Central memory CD8-positive, alpha-beta T cell (primary cell): ENCODE data around the gene BIRC3.
"Not testable (repeated sequence)": the region's sequence is repeated elsewhere in the genome, so short reads cannot be mapped to it uniquely, and the experiment has no call there.

Experiments used
- ATAC-seq: fragments of 150-1000 bp; cut with Tn5 transposase; replicated peaks from 2 replicates; pipeline ENCODE4 v1.10.0; 2022; ENCODE audit warnings: mild to moderate bottlenecking, moderate FRiP score, moderate number of reproducible peaks; ENCODE audit not compliant: poor library complexity, severe bottlenecking; ENCODE audit errors: extremely low read depth
- DNase-seq, 2 donors: peaks; one replicate each; pipeline ENCODE4 v3.0.0; 2021; ENCODE audit warnings: low spot score in 2 of 2
- H3K27ac Mint-ChIP-seq: one replicate; pipeline ENCODE4 v1.8.0; 2022; ENCODE audit warnings: low read depth, mild to moderate bottlenecking, moderate library complexity, mixed read lengths
- H3K27me3 Mint-ChIP-seq: one replicate; pipeline ENCODE4 v1.8.0; 2022; ENCODE audit warnings: mixed read lengths
- H3K36me3 Mint-ChIP-seq: one replicate; pipeline ENCODE4 v1.8.0; 2022; ENCODE audit warnings: mild to moderate bottlenecking, moderate library complexity, mixed read lengths; ENCODE audit not compliant: insufficient read depth
- H3K4me1 Mint-ChIP-seq: one replicate; pipeline ENCODE4 v1.8.0; 2022; ENCODE audit warnings: mixed read lengths
- H3K4me3 Mint-ChIP-seq: one replicate; pipeline ENCODE4 v1.8.0; 2022; ENCODE audit warnings: mild to moderate bottlenecking, moderate library complexity, mixed read lengths
- H3K9me3 Mint-ChIP-seq: one replicate; pipeline ENCODE4 v1.8.0; 2022; ENCODE audit warnings: mixed read lengths

Gene BIRC3

DNA sequence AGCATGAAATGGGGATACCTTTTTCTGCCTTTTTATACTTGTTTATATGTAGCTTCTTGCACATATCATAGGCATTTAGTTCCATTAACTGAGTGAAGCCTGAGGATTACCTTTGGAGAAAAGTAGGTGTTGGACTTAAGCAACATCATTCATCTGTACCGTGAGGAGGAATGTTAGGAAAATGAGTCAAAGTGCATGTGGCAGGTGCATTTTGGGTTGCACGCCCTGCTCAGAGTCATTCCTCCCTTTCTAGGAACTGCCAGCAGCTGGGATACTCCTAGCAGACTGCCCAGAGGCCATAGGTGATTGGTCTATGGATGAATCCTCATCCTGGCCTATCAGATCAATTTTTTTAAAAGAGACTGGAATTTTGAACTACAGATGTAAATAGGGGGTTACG is 33.3 kb upstream of the BIRC3 start:
- H3K36me3 Mint-ChIP-seq, result no peaks in the 10 kb centered on the region
- DNase-seq (no peak), ATAC-seq (no peak)
- H3K4me3 Mint-ChIP-seq, result no peak overlapping the region
- H3K4me1 Mint-ChIP-seq, result peaks cover 11% of the 10 kb centered on the region
- no peaks in the 10 kb centered on the region for H3K27me3 Mint-ChIP-seq
- H3K9me3 Mint-ChIP-seq, result no peaks in the 10 kb centered on the region
- H3K27ac Mint-ChIP-seq, result no peak overlapping the region

DNA sequence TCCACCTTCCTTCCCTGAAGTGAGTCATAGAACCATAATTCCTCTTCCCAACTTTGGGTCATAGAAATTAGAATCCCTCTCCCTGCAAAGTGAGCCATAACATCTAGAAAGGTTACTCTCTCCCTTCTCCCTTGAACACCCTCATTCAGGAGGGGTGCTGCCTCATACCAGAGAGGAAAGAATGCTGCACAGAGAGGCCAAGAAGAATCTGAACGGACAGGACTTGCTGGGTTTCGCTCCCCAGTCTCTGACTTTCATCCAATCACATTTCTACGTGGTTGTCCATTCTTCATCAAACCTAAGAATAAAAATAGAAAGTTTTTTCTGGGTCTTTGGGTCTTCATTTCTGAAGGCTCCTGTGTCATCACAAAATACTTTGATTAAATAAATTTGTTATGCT is 31.0 kb upstream of the BIRC3 start:
- no peaks in the 10 kb centered on the region for H3K9me3 Mint-ChIP-seq
- H3K4me3 Mint-ChIP-seq, result no peak overlapping the region
- no peaks in the 10 kb centered on the region for H3K36me3 Mint-ChIP-seq
- H3K4me1 Mint-ChIP-seq, result peaks cover 11% of the 10 kb centered on the region
- DNase-seq (no peak), ATAC-seq (no peak)
- no peaks in the 10 kb centered on the region for H3K27me3 Mint-ChIP-seq
- H3K27ac Mint-ChIP-seq, result no peak overlapping the region

DNA sequence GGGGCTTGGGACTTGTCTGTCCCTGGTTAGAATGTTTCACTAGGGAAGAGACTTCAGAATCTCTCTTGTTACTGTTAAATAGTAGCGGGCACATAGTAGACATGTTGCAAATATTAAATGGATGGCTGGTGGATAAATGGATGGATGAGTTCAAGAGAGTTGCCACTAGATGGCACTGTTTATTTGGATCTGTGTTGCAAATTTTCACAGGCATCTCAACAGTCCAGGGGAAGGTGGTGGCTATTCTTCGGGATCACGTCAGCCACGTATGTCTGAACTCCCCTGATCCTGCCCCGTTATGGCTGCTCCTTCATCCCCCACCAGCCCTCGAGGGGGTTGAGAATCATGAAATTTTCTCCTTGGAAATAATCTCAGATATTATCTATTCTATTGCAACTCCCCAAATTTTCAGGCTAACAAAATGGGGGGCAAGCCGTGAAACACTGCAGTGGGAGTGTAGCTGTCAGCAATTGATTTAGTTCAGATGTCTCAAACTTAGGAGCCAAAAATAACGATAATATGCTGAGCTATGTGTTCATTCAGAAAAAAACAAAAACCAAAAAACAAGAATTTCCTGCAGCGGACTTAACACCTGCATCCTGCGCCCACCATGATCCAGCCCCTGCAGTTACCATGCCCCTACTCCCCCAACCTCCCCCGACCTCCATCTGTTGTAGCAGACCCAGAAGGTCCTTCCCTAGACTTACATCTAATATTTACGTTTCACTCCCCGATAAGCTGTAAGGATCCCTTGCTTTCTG is 29.1 kb upstream of the BIRC3 start:
- Mint-ChIP-seq H3K27ac (no peak overlapping the region), H3K27me3 (no peaks in the 10 kb centered on the region), H3K36me3 (no peaks in the 10 kb centered on the region), H3K4me1 (peaks cover 11% of the 10 kb centered on the region), H3K4me3 (no peak overlapping the region), H3K9me3 (no peaks in the 10 kb centered on the region)
- DNase-seq (peak in 1 of 2 donors; percentile 33), ATAC-seq (peak; percentile 71)

DNA sequence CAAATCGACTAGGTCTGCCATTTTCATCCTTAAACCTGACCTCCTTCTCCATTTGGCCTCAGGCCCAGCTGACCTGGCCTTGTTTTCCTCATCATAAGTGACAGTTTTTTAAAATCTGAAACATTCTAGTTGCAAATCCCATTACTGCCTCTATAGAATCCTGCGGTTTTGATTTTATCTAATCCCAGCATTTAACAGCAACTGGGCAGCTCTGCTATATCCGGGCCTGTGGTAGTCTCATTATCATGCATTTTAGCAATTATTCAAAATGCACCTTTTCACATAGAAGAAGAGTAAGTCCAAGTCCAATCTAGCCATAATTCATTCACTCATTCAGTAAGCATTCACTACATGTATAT is 28.6 kb upstream of the BIRC3 start:
- no peaks in the 10 kb centered on the region for H3K9me3 Mint-ChIP-seq
- H3K27ac Mint-ChIP-seq, result no peak overlapping the region
- no peaks in the 10 kb centered on the region for H3K36me3 Mint-ChIP-seq
- peaks cover 12% of the 10 kb centered on the region for H3K4me1 Mint-ChIP-seq
- DNase-seq (no peak), ATAC-seq (no peak)
- H3K4me3 Mint-ChIP-seq, result no peak overlapping the region
- no peaks in the 10 kb centered on the region for H3K27me3 Mint-ChIP-seq

DNA sequence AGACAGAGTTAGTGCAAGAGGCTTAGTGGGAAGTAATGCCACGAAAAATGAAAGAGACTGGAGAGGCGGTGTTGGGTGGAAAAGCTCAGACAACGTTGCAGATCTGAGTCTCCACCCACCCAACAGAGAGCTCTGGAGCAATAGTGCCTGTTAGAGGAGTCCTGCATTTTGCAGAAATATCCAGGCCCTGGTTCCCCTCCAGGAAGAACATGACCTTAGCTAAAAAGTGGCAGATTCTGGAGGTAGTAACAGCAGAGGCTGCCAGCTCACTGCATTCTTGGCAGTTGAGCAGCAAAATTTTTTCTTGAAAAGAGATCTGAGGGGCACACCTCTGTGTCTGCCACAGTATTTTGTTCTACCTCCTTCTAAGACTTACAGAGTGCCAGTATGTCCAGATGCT is 27.7 kb upstream of the BIRC3 start:
- Mint-ChIP-seq H3K27me3 (no peaks in the 10 kb centered on the region), H3K4me1 (peaks cover 16% of the 10 kb centered on the region), H3K4me3 (no peak overlapping the region), H3K27ac (no peak overlapping the region), H3K9me3 (no peaks in the 10 kb centered on the region), H3K36me3 (peaks cover 3% of the 10 kb centered on the region)
- DNase-seq (no peak), ATAC-seq (no peak)

DNA sequence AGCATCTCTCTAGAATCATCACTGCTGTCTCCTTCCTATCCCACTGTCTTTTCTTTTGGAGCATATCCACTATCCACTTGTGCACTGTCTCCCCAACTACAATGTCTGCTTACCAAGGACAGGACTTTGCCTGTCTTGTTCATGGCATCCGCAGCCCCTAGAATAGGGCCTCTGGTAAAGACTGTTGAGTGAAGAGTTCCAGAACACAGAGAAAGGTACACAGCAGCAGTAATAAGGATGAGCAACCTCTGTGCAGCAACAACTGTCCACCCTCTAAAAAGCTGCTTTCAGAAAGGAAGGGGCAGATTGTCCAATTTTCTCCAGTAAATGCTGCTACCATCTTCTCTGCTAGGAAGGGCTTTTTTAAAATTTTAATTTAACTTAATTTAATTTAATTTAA is 25.5 kb upstream of the BIRC3 start:
- DNase-seq, result no peak
- H3K36me3 Mint-ChIP-seq, result peaks cover 3% of the 10 kb centered on the region
- H3K4me1 Mint-ChIP-seq, result peaks cover 25% of the 10 kb centered on the region
- H3K27me3 Mint-ChIP-seq, result no peaks in the 10 kb centered on the region
- H3K4me3 Mint-ChIP-seq, result no peak overlapping the region
- ATAC-seq, result no peak
- no peak overlapping the region for H3K27ac Mint-ChIP-seq
- H3K9me3 Mint-ChIP-seq, result no peaks in the 10 kb centered on the region

DNA sequence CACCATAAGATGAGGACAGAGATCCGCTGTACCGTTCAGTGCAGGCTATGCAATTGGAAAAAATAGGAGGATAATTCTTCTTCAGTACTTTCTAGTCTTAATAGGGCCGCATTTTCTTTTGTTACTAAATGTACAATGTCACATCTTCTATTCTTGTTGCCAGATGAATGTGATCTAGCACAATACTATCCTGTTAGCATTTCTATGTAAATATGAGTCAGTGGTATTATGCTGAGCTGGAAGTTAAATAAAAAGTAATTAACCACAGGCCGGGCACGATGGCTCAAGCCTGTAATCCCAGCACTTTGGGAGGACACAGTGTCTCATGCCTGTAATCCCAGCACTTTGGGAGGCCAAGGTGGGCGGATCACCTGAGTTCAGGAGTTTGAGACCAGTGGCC is 24.4 kb upstream of the BIRC3 start:
- H3K4me1 Mint-ChIP-seq, result peaks cover 22% of the 10 kb centered on the region
- no peaks in the 10 kb centered on the region for H3K9me3 Mint-ChIP-seq
- no peaks in the 10 kb centered on the region for H3K27me3 Mint-ChIP-seq
- H3K4me3 Mint-ChIP-seq, result peak overlapping the region; percentile 84
- peak overlapping the region; percentile 90 for H3K27ac Mint-ChIP-seq
- DNase-seq (no peak), ATAC-seq (no peak)
- H3K36me3 Mint-ChIP-seq, result peaks cover 4% of the 10 kb centered on the region

DNA sequence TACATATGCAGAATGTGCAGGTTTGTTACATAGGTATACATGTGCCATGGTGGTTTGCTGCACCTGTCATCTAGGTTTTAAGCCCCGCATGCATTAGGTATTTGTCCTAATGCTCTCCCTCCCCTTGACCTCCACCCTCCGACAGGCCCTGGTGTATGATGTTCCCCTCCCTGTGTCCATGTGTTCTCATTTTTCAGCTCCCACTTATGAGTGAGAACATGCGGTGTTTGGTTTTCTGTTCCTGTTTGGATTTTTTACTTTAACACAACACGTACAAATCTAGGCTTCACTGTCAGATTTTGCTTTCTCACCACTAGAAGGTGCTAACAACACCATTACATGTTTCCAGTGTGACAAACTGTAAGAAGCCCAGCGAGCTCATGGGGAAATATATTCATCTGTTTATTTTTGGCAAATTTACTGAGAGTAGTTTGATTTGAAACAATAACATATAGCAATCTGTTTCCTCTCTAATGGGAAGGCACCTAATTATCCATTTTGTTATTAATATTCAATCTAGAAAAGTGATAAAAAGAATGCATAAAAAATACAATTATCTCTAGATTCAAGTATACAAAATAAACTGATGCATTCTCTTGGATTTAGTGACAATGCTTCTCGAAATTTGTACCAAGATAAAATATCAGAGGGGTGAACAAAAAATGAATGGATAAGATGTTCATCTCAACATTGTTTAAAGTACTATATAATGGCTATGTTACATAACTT is 23.2 kb upstream of the BIRC3 start:
- DNase-seq (no peak), ATAC-seq (peak; percentile 93)
- H3K36me3 Mint-ChIP-seq, result peaks cover 4% of the 10 kb centered on the region
- H3K4me1 Mint-ChIP-seq, result peaks cover 24% of the 10 kb centered on the region
- H3K27me3 Mint-ChIP-seq, result no peaks in the 10 kb centered on the region
- H3K27ac Mint-ChIP-seq, result peak overlapping the region; percentile 90
- H3K4me3 Mint-ChIP-seq, result peak overlapping the region; percentile 84
- H3K9me3 Mint-ChIP-seq, result no peaks in the 10 kb centered on the region

DNA sequence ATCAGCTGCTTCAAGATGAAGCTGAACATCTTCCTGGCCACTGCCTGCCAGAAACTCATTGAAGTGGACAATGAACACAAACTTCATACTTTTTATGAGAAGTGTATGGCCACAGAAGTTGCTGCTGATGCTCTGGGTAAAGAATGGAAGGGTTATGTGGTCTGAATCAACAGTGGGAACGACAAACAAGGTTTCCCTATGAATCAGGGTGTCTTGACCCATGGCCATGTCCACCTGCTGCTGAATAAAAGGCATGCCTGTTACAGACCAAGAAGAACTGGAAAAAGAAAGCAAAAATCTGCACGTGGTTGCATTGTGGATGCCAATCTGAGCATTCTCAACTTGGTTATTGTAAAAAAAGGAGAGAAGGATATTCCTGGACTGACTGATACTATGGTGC is 22.2 kb upstream of the BIRC3 start:
- no peak for DNase-seq
- no peak for ATAC-seq
- Mint-ChIP-seq H3K4me3 (no peak overlapping the region), H3K27ac (no peak overlapping the region), H3K9me3 (no peaks in the 10 kb centered on the region), H3K36me3 (peaks cover 4% of the 10 kb centered on the region), H3K27me3 (no peaks in the 10 kb centered on the region), H3K4me1 (peaks cover 35% of the 10 kb centered on the region)

DNA sequence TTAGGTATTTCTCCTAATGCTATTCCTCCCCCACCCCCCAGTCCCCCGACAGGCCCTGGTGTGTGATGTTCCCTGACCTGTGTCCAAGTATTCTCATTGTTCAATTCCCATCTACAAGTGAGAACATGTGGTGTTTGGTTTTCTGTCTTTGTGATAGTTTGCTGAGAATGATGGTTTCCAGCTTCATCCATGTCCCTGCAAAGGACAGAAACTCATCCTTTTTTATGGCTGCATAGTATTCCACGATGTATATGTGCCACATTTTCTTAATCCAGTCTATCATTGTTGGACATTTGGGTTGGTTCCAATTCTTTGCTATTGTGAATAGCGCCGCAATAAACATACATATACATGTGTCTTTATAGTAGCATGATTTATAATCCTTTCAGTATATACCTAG is 20.5 kb upstream of the BIRC3 start:
- not testable (repeated sequence) for H3K27ac Mint-ChIP-seq, H3K36me3 Mint-ChIP-seq, H3K4me3 Mint-ChIP-seq, DNase-seq, H3K9me3 Mint-ChIP-seq, ATAC-seq, H3K27me3 Mint-ChIP-seq
- peaks cover 51% of the 10 kb centered on the region for H3K4me1 Mint-ChIP-seq

DNA sequence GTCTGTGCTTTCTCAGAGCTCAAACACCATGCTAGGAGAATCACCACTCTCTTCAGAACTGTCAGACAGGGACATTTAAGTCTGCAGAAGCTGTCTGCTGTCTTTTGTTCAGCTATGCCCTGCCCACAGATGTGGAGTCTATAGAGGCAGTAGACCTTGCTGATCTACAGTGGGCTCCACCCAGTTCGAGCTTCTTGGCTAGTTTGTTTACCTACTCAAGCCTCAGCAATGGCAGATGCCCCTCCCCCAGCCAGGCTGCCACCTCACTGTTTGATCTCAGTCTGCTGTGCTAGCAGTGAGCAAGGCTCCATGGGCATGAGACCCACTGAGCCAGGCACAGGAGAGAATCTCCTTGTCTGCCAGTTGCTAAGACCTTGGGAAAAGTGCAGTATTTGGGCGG is 16.4 kb upstream of the BIRC3 start:
- Mint-ChIP-seq H3K4me1 (peaks cover 67% of the 10 kb centered on the region), H3K4me3 (peak overlapping the region; percentile 1)
- H3K36me3 Mint-ChIP-seq, H3K9me3 Mint-ChIP-seq, H3K27ac Mint-ChIP-seq, DNase-seq, H3K27me3 Mint-ChIP-seq: not testable (repeated sequence)
- peak; percentile 54 for ATAC-seq

DNA sequence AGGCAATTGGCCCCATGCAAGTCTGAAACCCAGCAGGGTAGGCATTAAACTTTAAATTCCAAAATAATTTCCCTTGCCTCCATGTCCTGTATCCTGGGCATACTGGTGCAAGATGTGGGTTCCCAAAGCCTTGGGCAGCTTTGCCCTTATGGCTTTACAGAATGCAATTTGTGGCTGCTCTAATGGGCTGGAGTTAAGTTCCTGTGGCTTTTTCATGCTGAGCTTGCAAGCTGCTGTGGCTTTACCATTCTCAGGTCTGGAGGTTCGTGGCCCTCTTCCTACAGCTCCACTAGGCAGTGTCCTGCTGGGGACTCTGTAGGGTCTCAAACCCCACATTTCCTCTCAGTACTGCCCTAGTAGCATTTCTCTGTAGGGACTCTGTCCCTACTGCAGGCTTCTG is 15.0 kb upstream of the BIRC3 start:
- H3K4me3 Mint-ChIP-seq, result peak overlapping the region; percentile 1
- no peaks in the 10 kb centered on the region for H3K27me3 Mint-ChIP-seq
- peaks cover 81% of the 10 kb centered on the region for H3K4me1 Mint-ChIP-seq
- no peak for ATAC-seq
- H3K27ac Mint-ChIP-seq, result no peak overlapping the region
- H3K36me3 Mint-ChIP-seq, result peaks cover 3% of the 10 kb centered on the region
- H3K9me3 Mint-ChIP-seq, result peaks cover 7% of the 10 kb centered on the region
- no peak for DNase-seq

DNA sequence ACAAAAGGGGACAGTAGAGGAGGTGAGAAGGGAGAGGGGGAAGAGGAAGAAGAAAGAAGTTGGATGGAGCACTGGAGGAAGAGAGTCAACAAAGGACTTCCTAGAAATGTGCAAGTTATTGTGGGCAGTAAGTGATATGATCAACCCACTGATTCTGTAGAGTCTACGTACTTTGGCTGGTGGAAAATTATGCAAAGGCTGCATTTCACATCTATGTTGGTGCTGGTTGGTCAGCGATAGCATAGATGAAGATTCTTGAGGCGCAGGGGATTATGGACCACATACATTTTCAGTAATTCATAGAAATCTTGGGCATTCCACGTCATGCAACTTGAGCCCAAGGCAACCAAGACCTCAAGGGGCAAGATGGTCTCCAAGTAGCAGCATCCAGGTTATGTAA is 12.6 kb upstream of the BIRC3 start:
- DNase-seq (no peak), ATAC-seq (no peak)
- peaks cover 1% of the 10 kb centered on the region for H3K36me3 Mint-ChIP-seq
- H3K27me3 Mint-ChIP-seq, result no peaks in the 10 kb centered on the region
- H3K4me3 Mint-ChIP-seq, result no peak overlapping the region
- H3K4me1 Mint-ChIP-seq, result peaks cover 67% of the 10 kb centered on the region
- H3K9me3 Mint-ChIP-seq, result peaks cover 7% of the 10 kb centered on the region
- peak overlapping the region; percentile 44 for H3K27ac Mint-ChIP-seq
